Vagina (tissue), 2 donors: Measurements from ENCODE around the gene CD83. TPM values are rescaled to one million over a fixed set of nuclear protein-coding genes. Genes with fewer than 3 reads are reported as not detected.

Experiments
- DNase-seq, 2 donors: peaks; one replicate each; pipeline ENCODE4 v3.0.0-alpha.2; 2017; ENCODE audit errors: extremely low spot score in 2 of 2
- H3K27ac ChIP-seq: fragments of 200-600 bp; sonication (generic); one replicate; pipeline ENCODE4 v1.5.1; 2019
- H3K27me3 ChIP-seq: fragments of 200-600 bp; sonication (generic); one replicate; pipeline ENCODE4 v1.5.1; 2019
- H3K36me3 ChIP-seq, 2 donors: fragments of 200-600 bp; sonication (generic); one replicate each; pipeline ENCODE4 v1.5.1; 2017 to 2019
- H3K4me1 ChIP-seq: fragments of 200-600 bp; sonication (generic); one replicate; pipeline ENCODE4 v1.5.1; 2019
- H3K4me3 ChIP-seq, 2 donors: fragments of 200-600 bp; sonication (generic); 1 replicate in 1 of 2; 2 replicates in 1 of 2; pipeline ENCODE4 v1.5.1; 2016 to 2019
- H3K9me3 ChIP-seq: fragments of 200-600 bp; sonication (generic); one replicate; pipeline ENCODE4 v1.5.1; 2019
- CTCF ChIP-seq, 3 experiments: fragments of 450-650 bp in 2 of 3; fragments of 200-600 bp in 1 of 3; sonication (generic) in 1 of 3; IDR thresholded peaks; one replicate each; pipeline ENCODE4 v1.5.1; 2017 to 2019; ENCODE audit warnings: antibody characterized with exemption in 3 of 3, mild to moderate bottlenecking in 2 of 3, moderate library complexity in 2 of 3
- POLR2A ChIP-seq, 2 donors: fragments of 450-650 bp; IDR thresholded peaks; one replicate each; pipeline ENCODE4 v1.6.1; 2017; ENCODE audit warnings: antibody characterized with exemption in 2 of 2, mild to moderate bottlenecking in 2 of 2, moderate library complexity in 2 of 2
- POLR2AphosphoS5 ChIP-seq, 2 donors: sonication (generic); formaldehyde crosslinking; IDR thresholded peaks; one replicate each; pipeline ENCODE4 v1.9.0; 2017; ENCODE audit warnings: antibody characterized with exemption in 2 of 2, mild to moderate bottlenecking in 2 of 2, low read depth in 1 of 2; ENCODE audit not compliant: insufficient read depth in 1 of 2
- intact Hi-C: fragments of 100-400 bp; cut with DNase I; formaldehyde crosslinking; loops from one replicate; pipeline ENCODE4 v1.15.1; 2023
- total RNA-seq: library from RNA; depleted of rRNA; stranded (reverse); fragments of >200 nt; gene quantifications from one replicate; pipeline ENCODE4 v1.2.3, GENCODE V29; 2016

Gene CD83
- total RNA-seq, 1 donor from 2014 or later = 26.0 TPM

DNA sequence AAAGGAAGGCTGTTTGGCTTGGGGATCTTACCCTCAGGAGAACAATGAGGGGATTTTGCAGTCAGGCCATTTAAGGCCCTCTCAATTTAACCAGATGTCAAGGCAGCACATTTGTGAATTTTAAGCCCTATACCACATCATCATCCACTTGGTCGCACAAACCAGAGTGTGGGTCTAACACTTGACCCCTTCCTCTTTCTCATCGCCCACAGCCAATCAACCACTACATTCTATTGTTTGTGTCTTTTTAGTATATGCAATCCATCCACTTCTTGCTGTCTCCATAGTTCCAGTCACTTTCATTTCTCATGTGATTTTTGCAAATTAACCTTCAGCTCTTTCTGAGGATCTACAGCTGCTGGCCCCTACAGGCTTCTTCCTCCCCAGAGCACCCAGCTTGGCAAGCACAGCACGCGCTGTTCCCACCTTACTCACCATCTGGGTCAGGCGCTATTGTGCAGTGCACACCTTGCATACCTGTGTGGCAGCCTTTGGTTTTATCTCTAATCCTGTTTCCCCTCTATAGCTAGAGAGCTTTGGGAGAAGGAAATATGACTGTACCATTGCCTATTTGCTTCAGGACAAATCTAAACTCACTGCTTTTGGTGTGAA is 32.3 kb upstream of the CD83 start:
- Histone ChIP-seq H3K9me3 (no peaks in the 10 kb centered on the region), H3K27me3 (no peaks in the 10 kb centered on the region), H3K36me3 (no peaks in the 10 kb centered on the region), H3K4me3 (no peak overlapping the region), H3K4me1 (no peaks in the 10 kb centered on the region), H3K27ac (no peak overlapping the region)
- no peak for DNase-seq
- TF ChIP-seq POLR2AphosphoS5 (IDR thresholded peaks at IDR 0.05; ENCODE audit: insufficient read depth in 1 of 2, low read depth in 1 of 2) = no peak
- no peak for TF ChIP-seq POLR2A (IDR thresholded peaks at IDR 0.05)
- TF ChIP-seq CTCF (IDR thresholded peaks at IDR 0.05) = no peak
- intact Hi-C loops = no loop called here

GRCh38 chr6:14086701-14087100 is 30.9 kb upstream of the CD83 start:
- Histone ChIP-seq H3K4me3 (no peak overlapping the region), H3K36me3 (no peaks in the 10 kb centered on the region), H3K27ac (no peak overlapping the region), H3K27me3 (no peaks in the 10 kb centered on the region), H3K9me3 (no peaks in the 10 kb centered on the region), H3K4me1 (peaks cover 3% of the 10 kb centered on the region)
- TF ChIP-seq CTCF (IDR thresholded peaks at IDR 0.05) (no peak), POLR2AphosphoS5 (IDR thresholded peaks at IDR 0.05; ENCODE audit: insufficient read depth in 1 of 2, low read depth in 1 of 2) (no peak), POLR2A (IDR thresholded peaks at IDR 0.05) (no peak)
- intact Hi-C loops = no loop called here
- DNase-seq = no peak

DNA sequence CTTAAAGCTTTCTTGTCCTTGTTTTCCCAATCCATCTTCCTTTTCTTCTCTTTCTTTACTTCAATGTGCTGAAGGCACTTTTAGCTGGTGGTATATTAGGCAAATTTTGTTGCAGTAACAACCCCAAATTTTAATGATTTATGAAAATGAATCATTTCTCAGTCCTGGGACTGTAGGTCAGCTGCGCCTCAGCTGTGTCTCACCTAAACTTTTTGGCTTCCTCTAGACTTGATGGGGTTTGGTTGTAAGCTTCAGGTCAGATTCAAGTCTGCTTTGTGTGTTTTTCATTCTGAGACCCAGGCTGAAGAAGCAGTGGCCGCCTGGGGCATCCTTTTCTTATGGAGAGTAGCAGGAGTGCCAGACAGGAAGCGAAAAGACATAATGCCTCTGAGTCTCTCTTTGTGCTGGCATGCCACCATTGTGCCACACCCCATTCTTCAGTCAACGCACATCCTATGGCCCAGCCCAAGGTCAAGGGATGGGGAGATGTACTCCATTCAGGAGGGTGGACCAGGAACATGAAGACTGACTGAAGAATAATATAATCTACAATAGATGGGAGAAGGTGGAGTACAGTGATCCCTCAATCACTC is 28.9 kb upstream of the CD83 start:
- intact Hi-C loops = no loop called here
- TF ChIP-seq POLR2A (IDR thresholded peaks at IDR 0.05) (no peak), POLR2AphosphoS5 (IDR thresholded peaks at IDR 0.05; ENCODE audit: insufficient read depth in 1 of 2, low read depth in 1 of 2) (no peak), CTCF (IDR thresholded peaks at IDR 0.05) (no peak)

GRCh38 chr6:14089224-14089623 is 28.3 kb upstream of the CD83 start:
- TF ChIP-seq POLR2AphosphoS5 (IDR thresholded peaks at IDR 0.05; ENCODE audit: insufficient read depth in 1 of 2, low read depth in 1 of 2) (no peak), CTCF (IDR thresholded peaks at IDR 0.05) (no peak), POLR2A (IDR thresholded peaks at IDR 0.05) (no peak)
- no peaks in the 10 kb centered on the region for H3K36me3 ChIP-seq
- no peak for DNase-seq
- H3K4me3 ChIP-seq = no peak overlapping the region
- no peaks in the 10 kb centered on the region for H3K9me3 ChIP-seq
- H3K27ac ChIP-seq = no peak overlapping the region
- no peaks in the 10 kb centered on the region for H3K27me3 ChIP-seq
- intact Hi-C loops = no loop called here
- H3K4me1 ChIP-seq = peaks cover 18% of the 10 kb centered on the region

More for the DNA sequence above, 28.9 kb upstream of the CD83 start:
- Histone ChIP-seq H3K9me3 (no peaks in the 10 kb centered on the region), H3K27ac (no peak overlapping the region), H3K36me3 (no peaks in the 10 kb centered on the region), H3K27me3 (no peaks in the 10 kb centered on the region), H3K4me3 (no peak overlapping the region), H3K4me1 (peaks cover 12% of the 10 kb centered on the region)
- DNase-seq = no peak

- TF ChIP-seq POLR2A (IDR thresholded peaks at IDR 0.05) = no peak
- no peak for TF ChIP-seq CTCF (IDR thresholded peaks at IDR 0.05)
- no peak for TF ChIP-seq POLR2AphosphoS5 (IDR thresholded peaks at IDR 0.05; ENCODE audit: insufficient read depth in 1 of 2, low read depth in 1 of 2)
- H3K4me1 ChIP-seq = peaks cover 32% of the 10 kb centered on the region
- H3K36me3 ChIP-seq = no peaks in the 10 kb centered on the region
- intact Hi-C loops = no loop called here
- no peak for DNase-seq
- no peaks in the 10 kb centered on the region for H3K27me3 ChIP-seq
- no peak overlapping the region for H3K4me3 ChIP-seq
- H3K9me3 ChIP-seq = no peaks in the 10 kb centered on the region
- no peak overlapping the region for H3K27ac ChIP-seq
These were observed 26.1 kb upstream of the CD83 start for GRCh38 chr6:14091339-14091978.
